ENCODE data around the gene EGF. TPM values are rescaled to one million over a fixed set of nuclear protein-coding genes. Genes with fewer than 3 reads are reported as not detected.
"Not testable (repeated sequence)": the region's sequence is repeated elsewhere in the genome, so short reads cannot be mapped to it uniquely, and the experiment has no call there.

Gene EGF
- polyA plus RNA-seq, 3 donors = 3.0 to 3.9 (median 3.8) TPM

DNA sequence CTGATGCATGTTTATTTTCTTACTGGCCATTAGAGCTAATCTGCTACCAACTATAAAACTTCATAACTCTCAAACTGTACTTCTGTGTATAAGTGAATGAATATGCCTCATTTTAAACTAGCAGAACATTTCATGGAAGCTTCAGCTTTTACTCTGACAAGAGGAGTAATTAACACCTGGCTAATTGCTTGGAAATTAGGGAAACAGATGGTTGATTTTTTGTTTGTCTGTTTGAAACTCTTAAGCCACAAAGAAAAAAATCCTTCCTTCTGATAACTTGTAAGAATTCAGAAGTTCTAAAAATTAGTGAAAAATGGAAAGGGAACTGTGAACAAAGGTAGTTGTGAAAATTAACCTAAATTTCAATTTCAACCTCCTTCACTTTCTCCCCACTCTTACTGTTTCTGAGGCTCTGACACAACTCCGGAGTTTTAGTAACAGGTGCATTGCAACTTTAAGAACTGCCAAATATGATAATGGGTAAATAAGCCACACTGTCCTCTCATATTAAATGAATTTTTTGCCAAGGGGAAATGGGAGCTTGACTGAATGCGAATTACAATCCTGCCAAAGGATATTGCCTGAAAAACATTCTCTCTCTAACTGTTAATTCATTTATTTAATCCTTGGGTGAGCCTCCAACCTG, 1.0 kb downstream of the EGF start:
- DNase-seq (ENCODE audit: low read depth in 3 of 3, low spot score in 2 of 3) = no peak

GRCh38 chr4:109914322-109914721, 1.6 kb downstream of the EGF start:
- no peak for DNase-seq (ENCODE audit: low read depth in 3 of 3, low spot score in 2 of 3)

DNA sequence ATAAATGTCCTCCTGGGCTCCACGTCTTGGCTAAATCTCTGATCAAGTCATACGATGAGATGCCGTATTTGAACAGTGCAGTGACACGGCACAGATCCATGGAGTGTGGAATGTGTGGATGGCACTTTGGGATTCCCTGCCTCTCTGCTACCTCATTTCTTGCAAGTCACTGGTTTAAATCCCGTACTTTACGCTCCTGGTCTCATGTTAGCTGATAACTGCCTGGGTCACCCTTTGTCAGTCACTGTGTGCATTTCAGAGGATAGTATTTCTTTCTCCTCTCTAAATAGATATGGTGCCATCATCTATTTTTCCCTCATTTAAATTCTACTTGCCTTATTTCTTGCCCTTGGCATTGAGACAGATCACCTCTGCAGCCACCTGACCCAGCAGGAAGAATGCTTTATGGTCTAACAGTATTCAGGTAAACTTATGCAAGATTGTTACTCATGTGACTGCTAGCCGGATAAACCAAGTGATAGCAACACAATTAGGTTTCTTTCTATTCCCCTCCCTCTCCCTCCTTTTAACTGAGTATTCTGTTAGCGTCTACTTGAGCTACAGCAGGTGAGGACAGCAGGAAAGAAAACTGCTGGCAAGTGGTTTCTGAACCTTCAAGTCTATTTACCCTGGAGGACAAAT, 2.8 kb downstream of the EGF start:
- DNase-seq (ENCODE audit: low read depth in 3 of 3, low spot score in 2 of 3) = no peak

GRCh38 chr4:109916027-109916409, 3.3 kb downstream of the EGF start:
- no peak for DNase-seq (ENCODE audit: low read depth in 3 of 3, low spot score in 2 of 3)

DNA sequence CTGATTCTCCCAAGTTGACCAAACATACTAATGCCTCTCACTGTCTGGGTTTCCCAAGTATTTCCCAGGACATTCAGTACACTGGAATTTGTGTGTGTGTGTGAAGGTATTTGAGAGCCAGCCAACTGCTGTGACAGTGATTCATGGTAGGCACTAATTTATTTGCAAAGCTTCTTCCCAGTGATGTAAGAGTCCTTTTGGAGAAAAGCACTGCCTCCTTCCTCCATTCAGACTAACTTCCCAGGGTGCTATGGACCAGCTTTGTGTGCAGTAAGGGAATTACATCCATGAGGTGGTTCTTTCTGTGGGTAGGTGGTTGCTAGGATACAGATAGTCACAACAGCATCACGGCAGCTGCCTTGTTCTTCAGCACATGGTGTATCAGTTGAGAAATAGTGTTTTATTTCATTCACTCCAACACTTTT, 8.7 kb downstream of the EGF start:
- no peak for DNase-seq (ENCODE audit: low read depth in 3 of 3, low spot score in 2 of 3)

DNA sequence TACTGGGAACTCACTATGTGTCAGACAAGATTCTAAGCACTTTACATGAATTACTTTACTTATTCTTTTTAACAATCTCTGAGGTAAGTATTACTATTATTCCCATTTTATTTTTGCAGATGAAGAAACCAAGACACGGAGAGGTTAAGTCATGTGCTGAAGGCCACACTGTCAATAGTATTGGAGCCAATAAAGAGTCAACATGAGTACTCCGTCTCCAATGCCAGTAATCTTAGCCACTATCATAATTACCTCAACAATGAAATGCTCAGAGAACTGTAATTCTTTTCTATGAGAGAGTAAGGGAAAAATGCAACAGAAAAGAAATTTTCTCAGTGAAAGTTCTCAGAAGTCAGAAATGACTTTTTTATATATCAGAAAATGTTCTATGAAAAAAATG, 12.7 kb downstream of the EGF start:
- no peak for DNase-seq (ENCODE audit: low read depth in 3 of 3, low spot score in 2 of 3)

DNA sequence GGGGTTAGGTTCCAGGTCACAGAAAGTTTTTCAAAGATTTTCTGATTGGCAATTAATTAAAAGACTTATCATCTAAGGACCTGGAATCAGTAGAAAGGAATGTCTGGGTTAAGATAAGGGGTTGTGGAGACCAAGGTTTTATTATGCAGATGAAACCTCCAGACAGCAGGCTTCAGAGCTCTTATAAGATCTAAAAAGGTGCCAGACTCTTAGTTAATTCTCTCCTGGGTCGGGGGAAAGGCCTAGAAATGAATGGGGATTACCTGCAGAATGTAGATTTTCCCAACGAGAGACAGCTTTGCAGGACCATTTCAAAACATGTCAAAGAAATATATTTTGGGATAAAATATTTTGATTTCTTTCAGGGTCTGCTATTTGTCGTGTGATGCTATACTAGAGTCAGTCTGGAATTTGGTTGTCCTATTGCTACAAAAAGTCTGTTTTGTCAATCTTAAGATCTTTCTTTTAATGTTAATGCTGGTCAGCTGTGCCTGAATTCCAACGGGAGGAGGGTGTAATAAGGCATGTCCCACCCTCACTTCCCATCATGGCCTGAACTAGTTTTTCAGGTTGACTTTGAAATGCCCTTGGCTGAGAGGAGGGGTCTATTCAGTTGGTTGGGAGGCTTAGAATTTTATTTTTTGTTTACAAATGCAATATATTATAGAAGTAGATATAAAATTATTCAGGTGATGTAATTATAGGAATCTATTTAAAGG, 15.8 kb downstream of the EGF start:
- no peak for DNase-seq (ENCODE audit: low read depth in 3 of 3, low spot score in 2 of 3)

DNA sequence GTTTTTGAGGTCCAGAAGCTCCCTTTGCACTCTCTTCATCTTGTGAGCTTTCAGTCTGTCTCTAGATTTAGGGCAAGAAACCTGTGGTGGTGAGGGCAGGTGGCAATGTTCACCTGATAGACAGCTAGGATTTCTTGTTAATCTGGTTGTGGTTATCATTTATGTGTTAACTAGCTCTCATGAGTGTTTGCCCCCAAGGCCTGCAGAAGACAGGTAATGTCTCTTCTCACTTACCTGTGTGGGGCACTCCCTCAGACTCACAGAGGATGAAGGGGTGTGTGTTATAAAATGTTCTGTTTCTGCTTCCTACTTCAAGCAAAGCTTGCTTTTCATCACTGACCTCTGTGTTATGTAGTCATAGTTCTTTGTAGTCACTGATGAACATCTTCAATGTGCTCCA, 17.8 kb downstream of the EGF start:
- no peak for DNase-seq (ENCODE audit: low read depth in 3 of 3, low spot score in 2 of 3)

- DNase-seq (ENCODE audit: low read depth in 3 of 3, low spot score in 2 of 3) = no peak
Measured at GRCh38 chr4:109930872-109931271, 18.2 kb downstream of the EGF start.

DNA sequence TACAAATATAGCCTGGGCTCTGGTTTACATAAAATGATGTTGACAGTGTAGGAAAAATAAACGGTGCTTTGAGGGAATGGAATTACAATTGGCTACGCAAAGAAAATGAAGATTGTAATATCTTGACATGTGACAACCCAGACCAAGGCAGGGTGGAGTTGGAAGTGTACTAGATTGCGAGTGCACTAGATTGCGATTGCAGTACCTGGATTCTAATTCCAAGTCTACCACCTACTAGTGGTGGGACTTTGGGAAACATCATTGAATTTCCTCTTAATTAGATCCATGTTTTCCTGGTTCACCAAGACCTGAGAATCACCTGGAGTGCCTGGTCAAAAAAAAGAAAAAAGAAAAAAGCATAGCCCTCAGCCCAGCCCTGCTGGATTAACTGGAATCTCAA, 18.6 kb downstream of the EGF start:
- no peak for DNase-seq (ENCODE audit: low read depth in 3 of 3, low spot score in 2 of 3)

- DNase-seq (ENCODE audit: low read depth in 3 of 3, low spot score in 2 of 3) = not testable (repeated sequence)
Measured at GRCh38 chr4:109937352-109937751, 24.7 kb downstream of the EGF start.

- DNase-seq (ENCODE audit: low read depth in 3 of 3, low spot score in 2 of 3) = no peak
Measured at GRCh38 chr4:109939190-109939589, 26.5 kb downstream of the EGF start.

DNA sequence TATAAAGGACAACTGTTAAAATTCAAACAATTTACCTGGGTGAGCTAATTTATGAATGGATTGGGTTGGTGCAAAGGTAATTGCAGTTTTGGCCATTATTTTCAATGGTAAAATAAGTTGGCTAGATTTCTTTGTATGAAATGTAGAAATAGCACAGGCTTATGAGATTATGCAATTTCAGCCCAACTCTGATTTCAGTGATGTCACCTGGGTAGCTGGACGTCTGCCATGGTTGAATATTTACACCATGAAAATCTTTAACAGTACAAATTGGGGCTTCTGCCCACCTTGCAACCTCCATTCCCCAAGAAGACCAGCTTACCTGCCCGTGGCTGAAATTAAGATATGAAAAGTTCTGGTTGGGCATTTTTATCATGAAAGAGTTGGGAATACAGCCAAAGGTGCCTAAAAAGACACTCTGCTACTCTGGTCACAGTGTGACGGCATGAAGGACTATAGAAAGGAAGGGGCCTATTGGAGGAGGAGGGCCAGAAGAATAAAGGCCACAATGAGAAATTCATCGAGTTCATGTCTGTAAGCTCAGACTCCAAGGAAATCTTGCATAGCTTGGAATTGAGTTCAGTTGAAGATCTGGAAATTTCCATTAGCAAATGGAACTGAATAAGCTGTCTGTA, 29.7 kb downstream of the EGF start:
- no peak for DNase-seq (ENCODE audit: low read depth in 3 of 3, low spot score in 2 of 3)

DNA sequence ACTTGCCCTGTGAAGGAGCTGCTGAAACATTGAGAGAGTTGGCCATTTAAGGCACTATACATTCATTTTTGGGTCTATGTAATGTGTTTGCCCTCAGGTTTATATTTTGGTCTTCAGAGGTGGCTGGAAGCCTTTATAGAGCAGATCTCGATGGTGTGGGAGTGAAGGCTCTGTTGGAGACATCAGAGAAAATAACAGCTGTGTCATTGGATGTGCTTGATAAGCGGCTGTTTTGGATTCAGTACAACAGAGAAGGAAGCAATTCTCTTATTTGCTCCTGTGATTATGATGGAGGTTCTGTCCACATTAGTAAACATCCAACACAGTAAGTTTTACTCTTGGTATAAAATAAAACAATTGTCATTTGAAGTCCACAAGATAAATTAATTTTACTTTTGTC, 31.1 kb downstream of the EGF start:
- no peak for DNase-seq (ENCODE audit: low read depth in 3 of 3, low spot score in 2 of 3)

DNA sequence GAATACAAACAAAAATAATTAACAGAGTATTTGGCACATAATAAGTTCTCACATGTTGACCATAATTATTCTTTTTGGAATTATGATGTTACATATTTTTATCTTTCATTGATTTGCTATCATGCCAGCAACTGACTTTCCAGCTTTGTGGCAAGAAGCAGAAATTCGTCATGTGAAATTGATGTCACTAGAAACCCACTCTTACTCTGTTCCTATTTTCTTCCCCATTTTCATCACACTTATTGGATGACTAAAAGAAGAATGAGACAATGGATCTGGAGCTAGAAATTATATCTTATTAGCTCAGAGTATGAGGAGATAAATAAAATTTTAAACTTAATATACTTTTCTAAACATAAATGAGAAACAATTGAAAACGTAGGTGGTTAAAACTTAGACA, 31.9 kb downstream of the EGF start:
- DNase-seq (ENCODE audit: low read depth in 3 of 3, low spot score in 2 of 3) = no peak

GRCh38 chr4:109945056-109945455, 32.4 kb downstream of the EGF start:
- no peak for DNase-seq (ENCODE audit: low read depth in 3 of 3, low spot score in 2 of 3)

- no peak for DNase-seq (ENCODE audit: low read depth in 3 of 3, low spot score in 2 of 3)
Measured at GRCh38 chr4:109946120-109946519, 33.4 kb downstream of the EGF start.

DNA sequence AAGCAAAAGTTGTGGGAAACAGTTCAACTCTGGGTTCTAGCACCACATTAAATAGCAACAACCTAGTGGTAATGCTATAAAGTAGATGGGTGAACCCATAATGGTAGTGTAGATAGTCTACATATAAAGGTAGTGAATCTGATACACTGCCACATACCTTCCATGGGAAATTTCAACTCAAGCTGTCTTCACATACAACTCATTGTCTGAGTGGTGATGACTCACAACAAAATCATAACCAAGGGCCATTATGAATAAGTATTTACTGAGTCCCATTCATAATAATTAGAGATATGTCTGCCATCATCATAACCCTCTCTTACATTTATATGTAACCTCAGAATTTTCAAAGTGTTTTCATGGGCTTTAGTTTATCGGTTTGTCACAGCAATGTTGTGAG, 34.8 kb downstream of the EGF start:
- DNase-seq (ENCODE audit: low read depth in 3 of 3, low spot score in 2 of 3) = no peak

DNA sequence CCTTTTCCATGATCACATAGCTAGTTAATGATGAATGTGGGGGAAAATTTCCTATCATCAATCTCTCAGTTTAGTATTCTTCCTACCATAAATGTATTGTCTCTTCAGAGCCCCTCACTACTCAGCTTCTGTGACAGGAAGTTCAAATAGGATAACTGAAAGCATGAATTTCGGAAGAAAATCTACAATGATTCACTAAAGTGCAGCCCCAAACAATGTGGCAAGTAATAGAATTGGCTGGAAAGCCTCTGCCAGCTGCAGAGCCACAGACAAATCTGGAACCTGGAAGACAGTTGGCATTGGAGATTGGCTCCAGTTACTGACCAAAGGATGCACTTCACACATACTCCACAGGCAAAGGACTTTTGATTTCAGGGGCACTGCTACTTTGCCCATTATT, 35.2 kb downstream of the EGF start:
- DNase-seq (ENCODE audit: low read depth in 3 of 3, low spot score in 2 of 3) = no peak

GRCh38 chr4:109949099-109949718, 36.5 kb downstream of the EGF start:
- not testable (repeated sequence) for DNase-seq (ENCODE audit: low read depth in 3 of 3, low spot score in 2 of 3)

DNA sequence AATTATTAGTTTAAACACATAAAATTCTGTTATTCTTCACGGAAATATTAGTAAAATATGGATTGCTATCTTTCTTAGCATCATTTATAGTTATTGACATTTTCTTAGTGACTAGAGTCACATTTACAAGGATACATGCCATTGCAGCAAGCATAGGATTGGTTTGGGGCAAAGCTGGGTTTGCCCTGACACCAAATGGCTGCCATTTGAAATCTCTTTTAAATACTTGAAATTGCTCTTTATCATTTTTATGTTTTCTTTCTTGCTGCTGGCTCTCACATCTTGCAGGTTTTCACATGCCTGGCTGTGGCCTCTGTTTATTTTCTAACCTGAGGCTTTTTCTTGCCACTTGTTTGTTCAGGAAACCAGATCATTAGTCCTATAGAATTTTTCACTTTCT, 39.9 kb downstream of the EGF start:
- DNase-seq (ENCODE audit: low read depth in 3 of 3, low spot score in 2 of 3) = no peak
